MM.1S (cell line): Measurements from ENCODE around the gene CTDNEP1.
A peak's percentile ranks its signal among the peaks of the same experiment; 100 is the strongest.

Source experiments
- DNase-seq: peaks from one replicate; pipeline ENCODE4 v3.0.0-alpha.2; 2015
- H2AFZ ChIP-seq: fragments of 300-600 bp; sonication (generic); 2 replicates; pipeline ENCODE4 v1.6.0; 2016; ENCODE audit warnings: antibody characterized with exemption, low read length
- H3F3A ChIP-seq: fragments of 300-600 bp; sonication (generic); 2 replicates; pipeline ENCODE4 v1.6.1; 2016; ENCODE audit warnings: mild to moderate bottlenecking, antibody characterized with exemption, low read length, moderate library complexity, mixed read lengths; ENCODE audit not compliant: insufficient read depth
- H3K27ac ChIP-seq: fragments of 300-600 bp; sonication (generic); 2 replicates; pipeline ENCODE4 v1.5.1; 2016; ENCODE audit warnings: mild to moderate bottlenecking, low read length
- H3K27me3 ChIP-seq: fragments of 300-600 bp; sonication (generic); replicated peaks from 2 replicates; pipeline ENCODE4 v1.6.0; 2016; ENCODE audit warnings: low read length; ENCODE audit not compliant: insufficient read depth
- H3K36me3 ChIP-seq: fragments of 300-600 bp; sonication (generic); replicated peaks from 2 replicates; pipeline ENCODE4 v1.6.1; 2016; ENCODE audit warnings: mild to moderate bottlenecking, low read length, mixed read lengths; ENCODE audit not compliant: insufficient read depth
- H3K4me1 ChIP-seq: fragments of 300-600 bp; sonication (generic); 2 replicates; pipeline ENCODE4 v1.6.1; 2016; ENCODE audit warnings: low read length, mixed read lengths
- H3K4me2 ChIP-seq: fragments of 300-600 bp; sonication (generic); 2 replicates; pipeline ENCODE4 v1.6.0; 2016; ENCODE audit warnings: low read depth, low read length
- H3K4me3 ChIP-seq: fragments of 300-600 bp; sonication (generic); 2 replicates; pipeline ENCODE4 v1.5.1; 2016; ENCODE audit warnings: low read length, mixed read lengths
- H3K79me2 ChIP-seq: fragments of 300-600 bp; sonication (generic); 2 replicates; pipeline ENCODE4 v1.6.1; 2016; ENCODE audit warnings: mixed run types, low read length, mixed read lengths
- H3K9ac ChIP-seq: fragments of 300-600 bp; sonication (generic); 2 replicates; pipeline ENCODE4 v1.6.1; 2016; ENCODE audit warnings: low read length, mixed read lengths
- H3K9me2 ChIP-seq: fragments of 300-600 bp; sonication (generic); replicated peaks from 2 replicates; pipeline ENCODE4 v1.6.1; 2016; ENCODE audit warnings: mild to moderate bottlenecking, low read length, mixed read lengths; ENCODE audit not compliant: insufficient read depth
- H3K9me3 ChIP-seq: fragments of 300-600 bp; sonication (generic); replicated peaks from 2 replicates; pipeline ENCODE4 v1.6.1; 2016; ENCODE audit warnings: mild to moderate bottlenecking, low read length, mixed read lengths; ENCODE audit not compliant: insufficient read depth
- H4K20me1 ChIP-seq: fragments of 300-600 bp; sonication (generic); 2 replicates; pipeline ENCODE4 v1.6.1; 2016; ENCODE audit warnings: mild to moderate bottlenecking, low read length, moderate library complexity, mixed read lengths; ENCODE audit not compliant: insufficient read depth
- CTCF ChIP-seq: fragments of 300-600 bp; sonication (generic); IDR thresholded peaks from 2 replicates; pipeline ENCODE4 v1.5.1; 2016; ENCODE audit warnings: antibody characterized with exemption, low read length, mixed read lengths
- EZH2 ChIP-seq: fragments of 300-600 bp; sonication (generic); optimal IDR thresholded peaks from 2 replicates; pipeline ENCODE3; 2017; ENCODE audit warnings: low read depth, mild to moderate bottlenecking, antibody characterized with exemption, low read length, mixed read lengths
- EZH2phosphoT487 ChIP-seq: fragments of 300-600 bp; sonication (generic); IDR thresholded peaks from 2 replicates; pipeline ENCODE4 v1.6.1; 2018; ENCODE audit warnings: antibody characterized with exemption, low read length

CTDNEP1 gene

DNA sequence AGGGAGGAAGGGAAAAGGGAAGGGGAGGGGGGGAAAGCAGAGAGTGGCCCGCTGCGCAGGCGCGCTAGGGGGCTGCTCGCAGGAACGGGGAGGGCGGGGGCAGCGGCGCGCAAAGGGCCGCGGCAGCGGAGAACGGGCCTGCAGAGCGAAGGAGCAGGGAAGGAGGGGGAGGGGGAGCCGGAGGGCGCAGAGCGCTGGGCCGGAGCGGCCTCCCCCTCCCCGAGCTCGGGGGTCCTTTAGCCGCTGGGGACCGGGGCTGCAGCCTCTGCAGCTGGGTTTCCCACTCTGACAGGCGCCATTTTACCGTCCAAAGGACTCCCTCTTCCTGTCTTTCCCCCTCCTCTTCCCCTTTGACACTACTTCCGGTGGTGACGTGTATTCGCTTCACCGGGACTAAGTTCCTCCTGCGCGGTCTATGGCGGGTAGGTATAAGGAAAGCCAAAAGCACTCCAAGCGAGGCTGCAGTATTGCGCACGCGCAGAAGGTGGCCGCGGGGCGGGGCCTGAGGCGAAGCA lies at the start of gene CTDNEP1:
TSS of gene CTDNEP1 (minus strand) at position 74 of the 515 bp plus-strand sequence. CDS start 438 bp downstream, outside the sequence.
- Histone ChIP-seq H3K36me3 (0 out of 2 replicates have a peak, but pooled peaks cover 4% of the 10 kb centered on the region), H3K4me1 (peaks cover 18% of the 10 kb centered on the region), H3F3A (peaks cover 6% of the 10 kb centered on the region), H4K20me1 (no peaks in the 10 kb centered on the region), H3K4me2 (peak within 1 kb of the TSS; percentile 81), H3K9ac (peak within 1 kb of the TSS; percentile 99), H2AFZ (peak within 1 kb of the TSS; percentile 81), H3K9me2 (no peaks in the 10 kb centered on the region), H3K4me3 (peak within 1 kb of the TSS; percentile 71), H3K27me3 (no peaks in the 10 kb centered on the region), H3K9me3 (no peaks in the 10 kb centered on the region), H3K79me2 (peaks cover 58% of the 10 kb centered on the region), H3K27ac (peak within 1 kb of the TSS; percentile 99)
- DNase-seq, result peak; percentile 99
- no peak for TF ChIP-seq EZH2
- TF ChIP-seq EZH2phosphoT487, result no peak
- TF ChIP-seq CTCF, result no peak

- Histone ChIP-seq H3K4me2 (peak overlapping the region; percentile 67), H3K9me2 (no peaks in the 10 kb centered on the region), H3K27me3 (peaks cover 46% of the 10 kb centered on the region), H3F3A (no peaks in the 10 kb centered on the region), H3K36me3 (no peaks in the 10 kb centered on the region), H3K4me1 (peaks cover 15% of the 10 kb centered on the region; the same call in 1 of the 2 replicates), H3K9me3 (no peaks in the 10 kb centered on the region), H3K4me3 (no peak overlapping the region; the same call in 1 of the 2 replicates), H3K79me2 (no peaks in the 10 kb centered on the region), H3K9ac (no peak overlapping the region), H4K20me1 (no peaks in the 10 kb centered on the region), H2AFZ (peak overlapping the region; percentile 28), H3K27ac (no peak overlapping the region)
- TF ChIP-seq CTCF (peak; percentile 88), EZH2phosphoT487 (no peak)
- DNase-seq, result peak; percentile 71
Observed at GRCh38 chr17:7296189-7296861, 44.8 kb upstream of the CTDNEP1 start.

- H3K9ac ChIP-seq, result no peak overlapping the region
- no peaks in the 10 kb centered on the region for H4K20me1 ChIP-seq
- H3K9me2 ChIP-seq, result no peaks in the 10 kb centered on the region
- H3K36me3 ChIP-seq, result no peaks in the 10 kb centered on the region
- peak overlapping the region; percentile 72; the same call in 1 of the 2 replicates for H3K4me2 ChIP-seq
- H3K4me3 ChIP-seq, result peak overlapping the region; percentile 51
- DNase-seq, result no peak
- H3K79me2 ChIP-seq, result no peaks in the 10 kb centered on the region
- H3K27ac ChIP-seq, result no peak overlapping the region
- peaks cover 53% of the 10 kb centered on the region for H3K27me3 ChIP-seq
- TF ChIP-seq EZH2, result no peak
- TF ChIP-seq CTCF, result no peak
- TF ChIP-seq EZH2phosphoT487, result no peak
- H3K4me1 ChIP-seq, result peaks cover 15% of the 10 kb centered on the region; the same call in 1 of the 2 replicates
- peak overlapping the region; percentile 72 for H2AFZ ChIP-seq
- H3F3A ChIP-seq, result no peaks in the 10 kb centered on the region
- no peaks in the 10 kb centered on the region for H3K9me3 ChIP-seq
Observed at GRCh38 chr17:7295230-7296180, 44.0 kb upstream of the CTDNEP1 start.
